SK-MEL-5 (cell line): ENCODE data around the gene AATK. TPM values are rescaled to one million over a fixed set of nuclear protein-coding genes. Genes with fewer than 3 reads are reported as not detected.
A peak's percentile ranks its signal among the peaks of the same experiment; 100 is the strongest.

ENCODE experiments used
- DNase-seq: peaks from one replicate; pipeline ENCODE4 v3.0.0-alpha.2; 2016; ENCODE audit warnings: low read depth, low spot score
- in situ Hi-C: cut with HindIII; loops from 2 replicates; pipeline ENCODE4 v1.10.0; 2016; ENCODE audit warnings: low sequenced_read_pairs, high pct_unique_total_duplicates, low pct_unique_long_range_greater_than_20kb
- total RNA-seq: library from RNA; depleted of rRNA; stranded (reverse); fragments of >200 nt; shearing (Covaris generic); gene quantifications from 2 replicates; pipeline ENCODE4 v1.2.3, GENCODE V29; 2014

AATK gene
- total RNA-seq, 1 experiment from 2014 or later, result 6.9 TPM

GRCh38 chr17:81198826-81199481, 32.9 kb upstream of the AATK start:
- no peak for DNase-seq
- in situ Hi-C loops, result no loop called here

GRCh38 chr17:81197831-81198490, 31.9 kb upstream of the AATK start:
- in situ Hi-C loops, result no loop called here
- no peak for DNase-seq

- in situ Hi-C loops, result no loop called here
Measured at GRCh38 chr17:81197409-81197795, 31.4 kb upstream of the AATK start.

GRCh38 chr17:81196505-81197408, 30.7 kb upstream of the AATK start:
- in situ Hi-C loops, result no loop called here
- no peak for DNase-seq

More at GRCh38 chr17:81197409-81197795, 31.4 kb upstream of the AATK start:
- DNase-seq, result no peak

GRCh38 chr17:81195941-81196495, 30.0 kb upstream of the AATK start:
- no peak for DNase-seq
- in situ Hi-C loops, result no loop called here

- in situ Hi-C loops, result no loop called here
- DNase-seq, result no peak
Measured at GRCh38 chr17:81194941-81195901, 29.2 kb upstream of the AATK start.

GRCh38 chr17:81194225-81194760, 28.3 kb upstream of the AATK start:
- in situ Hi-C loops, result no loop called here
- DNase-seq, result no peak

GRCh38 chr17:81193470-81194224, 27.6 kb upstream of the AATK start:
- in situ Hi-C loops, result no loop called here
- DNase-seq, result no peak

GRCh38 chr17:81193051-81193410, 27.0 kb upstream of the AATK start:
- in situ Hi-C loops, result no loop called here
- DNase-seq, result no peak

GRCh38 chr17:81192386-81193050, 26.5 kb upstream of the AATK start:
- DNase-seq, result no peak
- in situ Hi-C loops, result no loop called here

GRCh38 chr17:81191646-81192045, 25.6 kb upstream of the AATK start:
- in situ Hi-C loops, result no loop called here
- no peak for DNase-seq

GRCh38 chr17:81191116-81191515, 25.1 kb upstream of the AATK start:
- no peak for DNase-seq
- in situ Hi-C loops, result no loop called here

- in situ Hi-C loops, result no loop called here
- DNase-seq, result no peak
Measured at GRCh38 chr17:81190591-81190990, 24.6 kb upstream of the AATK start.

- DNase-seq, result peak; percentile 55
- in situ Hi-C loops, result no loop called here
Measured at GRCh38 chr17:81189670-81190530, 23.9 kb upstream of the AATK start.

GRCh38 chr17:81189016-81189415, 23.0 kb upstream of the AATK start:
- in situ Hi-C loops, result no loop called here
- no peak for DNase-seq
